HG03457 (cell line): Measurements from ENCODE around the gene FIBCD1.
"Not testable (repeated sequence)": the region's sequence is repeated elsewhere in the genome, so short reads cannot be mapped to it uniquely, and the experiment has no call there.

Source experiments
- ATAC-seq: cut with Tn5 transposase; IDR thresholded peaks from one replicate; pipeline ENCODE4 v1.9.1; 2021; ENCODE audit warnings: moderate number of reproducible peaks; ENCODE audit not compliant: unreplicated experiment

FIBCD1 gene

DNA sequence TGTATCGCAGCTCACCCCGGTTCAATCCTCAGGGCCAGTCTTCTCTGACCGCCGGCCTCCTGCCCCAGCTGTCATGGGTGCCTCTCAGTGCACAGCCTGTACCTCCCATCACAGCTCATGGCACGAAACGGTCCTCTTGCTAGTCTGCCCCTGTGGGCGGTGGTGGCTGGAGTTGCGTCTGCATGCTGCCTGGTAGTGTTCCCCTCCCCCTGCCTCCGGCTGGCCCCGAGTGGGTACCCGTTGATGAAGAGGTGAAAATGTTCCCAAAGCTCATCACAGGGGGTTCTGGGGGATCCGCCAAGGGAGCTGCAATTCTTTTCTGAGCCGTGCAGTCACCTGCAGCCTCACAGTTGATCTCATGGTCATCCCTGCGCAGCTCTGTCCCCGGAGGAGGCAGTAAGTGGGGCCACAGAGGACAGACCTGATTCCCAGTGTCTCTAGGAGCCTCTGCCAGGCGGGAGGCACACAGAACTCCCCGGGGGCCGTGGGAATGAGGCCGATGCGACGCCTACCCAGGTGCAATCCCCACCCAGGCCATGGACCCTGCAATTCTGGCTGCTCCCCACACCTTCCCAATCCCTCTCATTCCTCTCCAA lies 34.7 kb upstream of the FIBCD1 start:
- no peak for ATAC-seq

DNA sequence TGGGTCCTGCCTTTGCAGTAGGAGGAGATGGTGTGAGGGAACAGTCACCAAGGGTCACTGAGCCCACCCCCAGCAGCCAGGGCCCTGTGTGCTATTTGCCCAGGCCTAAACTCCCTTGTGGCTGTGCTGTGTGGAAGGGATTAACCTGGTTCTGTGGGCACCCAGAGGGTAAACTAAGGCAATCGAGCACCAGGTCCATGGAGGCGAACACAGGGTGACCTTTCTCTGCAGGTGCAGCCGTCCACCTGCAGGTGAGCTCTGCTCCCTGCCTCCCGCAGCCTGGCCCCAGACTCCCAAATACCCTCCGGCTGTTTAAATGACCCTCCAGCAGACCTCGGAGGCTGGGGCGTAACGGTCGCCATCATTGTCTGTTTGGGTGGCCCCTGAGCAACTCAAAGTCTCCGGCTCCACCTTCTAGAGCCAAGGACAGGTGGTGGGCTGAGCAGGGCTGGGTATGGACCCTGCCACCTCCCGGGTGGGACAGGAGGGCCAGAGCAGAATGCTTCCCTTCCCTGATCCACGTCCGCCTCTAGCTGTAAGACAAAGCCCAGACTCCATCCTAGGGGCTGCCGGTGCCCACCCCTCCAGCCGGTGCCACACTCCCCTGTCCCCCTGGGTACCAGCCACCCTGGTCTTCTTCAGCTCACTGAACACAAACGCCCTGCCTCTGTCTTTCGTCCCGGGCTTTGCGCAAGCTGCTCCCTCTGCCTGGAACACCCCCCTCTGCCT lies 34.1 kb upstream of the FIBCD1 start:
- no peak for ATAC-seq

DNA sequence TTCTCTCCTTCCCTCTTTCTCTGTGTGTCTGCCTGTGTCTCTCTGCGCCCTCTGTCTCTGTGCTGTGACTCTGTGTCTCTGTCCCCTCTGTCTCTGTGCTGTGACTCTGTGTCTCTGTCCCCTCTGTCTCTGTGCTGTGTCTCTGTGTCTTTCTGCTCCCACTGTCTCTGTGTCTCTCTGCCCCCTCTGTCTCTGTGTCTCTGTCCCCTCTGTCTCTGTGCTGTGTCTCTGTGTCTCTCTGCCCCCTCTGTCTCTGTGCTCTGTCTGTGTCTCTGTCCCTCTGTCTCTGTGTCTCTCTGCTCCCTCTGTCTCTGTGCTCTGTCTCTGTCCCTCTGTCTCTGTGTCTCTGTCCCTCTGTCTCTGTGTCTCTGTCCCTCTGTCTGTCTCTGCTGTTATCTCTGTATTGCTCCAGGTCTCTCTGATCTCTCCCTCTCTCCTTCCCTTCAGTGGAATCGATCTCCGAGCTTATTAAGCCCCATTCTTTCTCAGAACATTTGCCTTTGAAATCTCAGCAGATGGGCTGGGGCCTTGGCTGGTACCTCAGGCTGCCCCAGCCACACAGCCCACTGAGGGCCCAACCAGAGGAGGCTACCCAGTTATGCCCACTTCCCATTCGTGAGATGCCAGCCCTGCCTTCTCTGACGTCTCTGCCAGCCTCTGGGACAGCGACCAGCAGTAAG lies 33.4 kb upstream of the FIBCD1 start:
- no peak for ATAC-seq

DNA sequence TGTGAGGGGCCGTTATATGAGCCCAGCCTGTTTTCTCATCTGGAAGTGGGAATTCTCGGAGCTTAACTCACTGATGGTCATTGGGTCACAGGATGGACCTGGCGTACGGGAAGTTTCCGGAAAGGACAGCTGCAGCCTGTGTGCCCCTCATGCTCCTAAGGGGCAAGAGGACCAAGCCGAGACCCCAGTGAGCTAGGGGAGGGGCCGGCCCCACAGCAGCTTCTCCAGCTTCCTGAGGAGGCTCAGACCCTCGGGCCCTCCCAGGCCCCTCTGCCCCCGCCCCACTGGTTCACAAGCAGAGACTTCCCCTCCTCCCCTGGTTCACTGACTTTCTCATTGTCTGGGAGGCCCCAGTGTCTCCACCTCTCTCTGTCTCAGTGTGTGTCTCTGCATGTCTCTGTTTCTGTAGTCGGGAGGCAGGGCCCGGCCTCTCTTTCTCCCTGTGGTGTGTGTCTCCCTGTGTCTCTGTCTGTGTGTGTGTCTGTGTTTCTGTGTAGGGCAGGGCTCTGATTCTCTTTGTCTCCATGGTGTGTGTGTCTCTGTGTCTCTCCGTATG lies 32.3 kb upstream of the FIBCD1 start:
- no peak for ATAC-seq

DNA sequence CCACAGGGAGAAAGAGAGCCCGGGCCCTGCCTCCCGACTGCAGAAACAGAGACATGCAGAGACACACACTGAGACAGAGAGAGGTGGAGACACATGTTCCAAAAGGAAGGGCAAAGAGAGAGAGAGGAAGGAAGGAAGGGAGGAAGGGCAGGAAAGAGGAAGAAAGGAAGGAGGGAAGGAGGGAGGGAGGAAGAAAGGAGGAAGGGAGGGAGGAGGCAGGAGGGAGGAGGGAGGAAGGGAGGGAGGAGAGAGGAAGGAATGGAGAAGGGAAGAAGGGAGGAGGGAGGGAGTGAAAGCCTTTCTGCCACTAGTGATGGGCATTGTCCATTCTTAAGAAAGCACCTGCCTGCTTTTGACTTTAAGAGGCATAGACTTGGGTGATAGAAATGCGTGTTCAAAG lies 31.8 kb upstream of the FIBCD1 start:
- no peak for ATAC-seq

DNA sequence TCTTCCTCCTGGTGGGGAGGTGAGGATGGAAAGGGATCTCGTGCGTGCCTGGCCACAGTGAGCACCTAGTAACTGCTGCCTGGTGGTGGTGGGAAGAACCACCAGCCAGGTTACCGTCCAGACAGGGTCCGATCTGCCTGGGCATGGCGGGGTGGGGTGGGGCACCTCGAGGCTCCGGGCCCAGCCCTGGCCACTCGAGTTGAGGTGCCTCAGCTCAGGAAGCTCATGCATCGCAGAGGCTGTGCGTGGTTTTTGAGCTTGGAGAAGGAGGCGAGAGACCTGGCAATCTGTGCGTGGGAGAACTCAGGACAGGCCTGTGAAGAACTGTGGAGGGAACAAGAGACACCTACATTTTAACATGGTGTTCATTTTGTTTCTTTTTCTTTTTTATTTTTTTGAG lies 31.0 kb upstream of the FIBCD1 start:
- ATAC-seq, result no peak

DNA sequence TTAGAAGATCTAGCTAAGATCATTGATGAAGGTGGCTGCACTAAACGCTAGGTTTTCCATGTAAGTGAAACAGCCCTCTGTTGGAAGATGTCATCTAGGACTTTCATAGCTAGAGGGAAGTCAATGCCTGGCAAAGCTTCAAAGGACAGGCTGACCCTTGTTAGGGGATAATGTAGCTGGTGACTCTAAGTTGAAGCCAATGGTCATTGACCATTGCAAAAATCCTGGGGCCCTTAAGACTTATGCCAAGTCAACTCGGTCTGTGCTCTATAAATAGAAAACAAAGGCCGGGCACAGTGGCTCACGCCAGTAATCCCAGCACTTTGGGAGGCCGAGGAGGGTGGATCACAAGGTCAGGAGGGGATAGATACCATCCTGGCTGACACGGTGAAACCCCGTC lies 26.6 kb upstream of the FIBCD1 start:
- no peak for ATAC-seq

DNA sequence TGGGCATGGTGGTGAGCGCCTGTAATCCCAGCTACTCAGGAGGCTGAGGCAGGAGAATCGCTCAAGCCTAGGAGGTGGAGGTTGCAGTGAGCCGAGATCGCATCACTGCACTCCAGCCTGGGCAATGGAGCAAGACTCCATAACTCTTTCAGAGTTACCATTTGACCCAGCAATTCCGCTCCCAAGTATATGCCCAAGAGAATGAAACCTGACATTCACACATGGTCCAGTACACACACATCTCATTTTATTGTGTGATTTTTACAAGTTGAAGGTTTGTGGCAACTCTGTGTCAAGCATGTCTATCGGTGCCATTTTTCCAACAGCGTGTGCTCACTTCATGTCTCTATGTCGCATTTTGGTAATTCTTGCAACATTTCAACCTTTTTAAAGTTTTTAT lies 24.9 kb upstream of the FIBCD1 start:
- ATAC-seq, result no peak

DNA sequence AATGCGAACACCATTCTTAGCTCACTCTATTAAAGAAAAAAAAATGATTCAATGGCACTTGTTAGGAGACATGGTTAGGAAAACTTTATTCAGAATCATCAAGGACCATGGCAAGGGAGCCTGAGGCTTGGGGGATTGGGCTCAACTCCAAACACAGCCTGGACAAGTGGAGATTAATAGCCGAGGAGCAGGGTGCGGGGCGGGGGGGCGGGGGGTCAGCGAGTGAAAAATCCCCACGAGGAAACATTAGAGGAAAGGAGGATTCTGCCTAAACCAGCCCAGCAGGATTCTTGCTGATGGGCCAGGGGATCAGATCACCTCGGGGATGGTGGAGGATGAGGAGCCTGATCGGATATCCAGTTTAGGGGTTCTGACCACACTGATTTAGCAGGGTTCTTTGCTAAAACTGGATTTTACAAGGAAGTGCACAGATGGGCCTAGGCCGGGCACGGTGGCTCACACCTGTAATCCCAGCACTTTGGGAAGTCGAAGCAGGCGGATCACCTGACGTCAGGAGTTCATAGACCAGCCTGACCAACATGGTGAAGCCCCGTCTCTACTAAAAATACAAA lies 24.4 kb upstream of the FIBCD1 start:
- ATAC-seq, result no peak

DNA sequence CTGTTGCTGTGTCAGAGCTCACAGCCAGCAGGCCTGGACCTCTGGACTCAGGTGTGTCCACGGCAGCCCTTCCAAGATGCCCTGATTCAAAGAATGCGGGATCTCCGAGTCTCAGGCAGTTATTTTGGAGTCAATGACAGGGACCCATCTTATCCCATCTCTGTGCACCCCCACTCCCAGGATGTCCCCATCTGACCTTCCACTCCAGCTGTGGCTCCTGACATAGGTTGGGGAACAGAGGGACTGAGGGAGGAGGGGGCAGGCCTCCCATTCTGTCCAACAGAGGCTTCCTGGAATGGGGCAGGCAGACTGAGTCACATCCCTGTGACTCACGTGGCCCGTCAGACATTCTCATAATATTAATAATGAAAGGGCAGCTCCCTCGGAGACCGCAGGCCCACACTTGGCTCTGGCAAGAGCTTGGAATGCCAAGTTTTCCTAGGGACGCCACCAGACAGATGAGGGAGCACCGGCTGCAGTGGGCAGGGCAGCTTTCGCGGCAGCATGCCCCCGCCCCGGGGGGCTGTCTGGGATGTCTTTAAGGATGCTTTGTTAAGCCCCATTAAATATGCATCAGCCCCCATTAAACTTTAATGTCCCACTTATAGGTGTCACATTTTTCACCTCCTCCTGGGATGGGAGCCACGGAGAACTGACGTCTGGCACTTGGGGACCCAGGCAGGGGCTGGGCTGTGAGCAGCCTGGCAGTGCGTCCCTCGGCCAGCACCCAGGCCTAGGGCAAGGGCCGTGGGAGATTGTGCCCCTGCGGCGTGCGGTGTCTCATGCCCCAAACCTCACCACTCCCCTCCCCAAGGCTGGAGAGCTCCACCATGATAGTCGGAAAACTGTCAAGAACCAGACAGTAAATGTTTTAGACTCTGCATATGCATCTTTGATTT lies 23.6 kb upstream of the FIBCD1 start:
- no peak for ATAC-seq

DNA sequence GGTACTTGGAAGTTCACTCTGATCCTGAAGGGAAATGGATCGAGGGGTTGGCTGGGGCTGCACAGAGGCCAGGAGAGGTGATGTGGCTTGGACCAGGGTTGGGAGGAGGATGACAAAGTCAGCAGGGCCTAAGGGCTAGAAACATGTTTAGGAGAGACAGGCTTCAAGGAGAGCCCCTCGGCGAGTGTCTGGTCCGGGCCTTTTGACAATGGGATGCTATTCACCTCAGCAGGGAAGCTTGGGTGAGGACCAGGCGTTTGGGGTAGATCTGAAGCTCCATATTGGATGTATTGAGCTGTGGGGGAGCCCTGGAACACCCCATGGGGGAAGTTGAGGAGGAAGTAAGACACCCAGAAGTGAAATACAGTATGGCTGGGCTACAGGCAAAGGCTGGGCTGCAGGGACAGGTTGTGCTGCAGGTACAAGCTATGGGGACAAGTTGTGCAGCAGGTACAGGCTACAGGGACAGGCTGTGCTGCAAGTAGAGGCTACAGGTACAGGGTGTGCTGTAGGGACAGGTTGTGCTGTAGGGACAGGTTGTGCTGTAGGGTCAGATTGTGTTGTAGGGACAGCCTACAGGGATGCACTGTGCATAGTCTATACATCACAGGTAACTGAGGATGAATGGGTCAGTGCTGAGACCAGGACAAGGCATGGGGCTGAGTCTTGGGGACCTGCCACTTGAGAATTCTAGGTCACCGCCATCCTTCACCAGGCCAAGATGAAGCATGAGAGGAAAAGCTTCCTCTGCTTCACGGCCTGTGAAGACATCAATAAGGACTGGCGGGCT lies 22.7 kb upstream of the FIBCD1 start:
- no peak for ATAC-seq

DNA sequence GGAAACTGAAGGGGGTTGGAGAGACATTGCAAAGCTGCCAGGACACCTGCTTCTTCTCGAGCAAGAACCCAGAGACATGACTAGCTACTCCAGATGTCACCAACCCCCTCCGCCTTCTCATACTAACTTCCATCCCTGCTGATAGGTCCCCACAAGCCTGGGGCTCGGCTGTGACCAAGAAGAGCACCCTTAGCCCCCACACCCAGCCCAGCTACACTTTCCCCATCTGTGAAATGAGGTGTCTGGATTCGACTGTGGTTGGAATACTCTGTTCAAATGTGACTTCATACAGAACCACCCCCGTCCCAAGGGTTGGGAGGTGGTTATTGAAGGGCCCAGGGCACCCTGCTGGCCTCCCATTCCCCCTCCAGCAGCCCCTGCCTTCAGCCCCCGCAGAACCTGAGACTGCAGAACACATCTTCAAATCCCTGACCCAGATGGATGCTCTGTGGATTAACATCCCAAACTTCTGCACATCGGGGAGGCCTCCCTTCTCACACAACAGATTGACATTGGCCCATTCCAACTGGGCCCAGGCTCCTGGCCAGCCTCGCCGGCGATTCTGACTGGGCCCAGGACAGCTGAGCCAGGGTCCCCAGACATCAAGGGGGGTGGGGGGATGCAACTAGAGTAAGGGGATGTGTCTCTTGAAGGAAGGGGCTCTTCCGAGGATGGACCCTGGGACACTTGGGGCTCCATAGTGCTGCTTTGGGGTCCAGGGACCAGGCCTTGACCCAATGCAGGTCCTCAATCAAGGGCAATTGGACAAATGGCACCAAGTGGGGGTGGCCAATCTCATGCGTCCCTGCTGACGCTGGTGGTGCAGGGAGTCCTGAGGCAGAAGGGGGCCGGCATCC lies 21.7 kb upstream of the FIBCD1 start:
- ATAC-seq, result no peak

DNA sequence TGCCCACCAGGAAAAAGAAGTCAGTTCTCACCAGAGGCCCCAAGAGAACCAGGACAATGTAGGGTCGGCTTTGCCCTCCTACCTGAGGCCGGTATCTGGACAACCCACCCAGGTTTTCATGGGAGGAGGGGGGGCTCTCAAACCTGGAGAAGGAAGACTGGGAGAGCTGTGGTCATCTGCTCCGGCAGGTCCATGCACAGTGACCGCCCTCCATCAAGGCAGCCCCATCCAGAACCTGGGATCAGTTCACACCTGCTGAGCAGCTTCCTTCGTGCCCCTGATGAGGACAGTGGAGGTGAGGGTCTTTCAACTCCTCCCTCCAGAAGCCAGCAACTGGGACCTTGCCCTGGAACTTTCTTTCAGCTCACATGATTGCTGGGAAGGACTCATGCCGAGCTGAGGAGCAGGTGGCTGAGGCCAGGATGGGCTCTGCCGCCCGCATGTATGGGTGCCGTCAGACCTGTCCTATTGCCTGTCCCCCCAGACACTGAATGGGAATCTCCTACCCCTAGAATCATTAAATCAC lies 20.8 kb upstream of the FIBCD1 start:
- ATAC-seq, result no peak

DNA sequence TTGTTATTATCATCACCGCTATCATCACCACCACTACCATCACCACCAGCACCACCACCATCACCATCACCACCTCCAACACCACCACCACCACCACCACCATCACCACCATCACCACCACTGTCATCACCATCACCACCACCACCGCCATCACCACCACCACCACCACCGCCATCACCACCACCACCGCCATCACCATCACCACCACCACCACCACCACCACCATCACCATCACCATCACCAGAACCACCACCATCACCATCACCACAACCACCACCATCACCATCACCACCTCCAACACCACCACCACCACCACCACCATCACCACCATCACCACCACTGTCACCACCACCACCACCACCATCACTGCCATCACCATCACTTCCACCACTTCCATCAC lies 19.5 kb upstream of the FIBCD1 start:
- not testable (repeated sequence) for ATAC-seq

DNA sequence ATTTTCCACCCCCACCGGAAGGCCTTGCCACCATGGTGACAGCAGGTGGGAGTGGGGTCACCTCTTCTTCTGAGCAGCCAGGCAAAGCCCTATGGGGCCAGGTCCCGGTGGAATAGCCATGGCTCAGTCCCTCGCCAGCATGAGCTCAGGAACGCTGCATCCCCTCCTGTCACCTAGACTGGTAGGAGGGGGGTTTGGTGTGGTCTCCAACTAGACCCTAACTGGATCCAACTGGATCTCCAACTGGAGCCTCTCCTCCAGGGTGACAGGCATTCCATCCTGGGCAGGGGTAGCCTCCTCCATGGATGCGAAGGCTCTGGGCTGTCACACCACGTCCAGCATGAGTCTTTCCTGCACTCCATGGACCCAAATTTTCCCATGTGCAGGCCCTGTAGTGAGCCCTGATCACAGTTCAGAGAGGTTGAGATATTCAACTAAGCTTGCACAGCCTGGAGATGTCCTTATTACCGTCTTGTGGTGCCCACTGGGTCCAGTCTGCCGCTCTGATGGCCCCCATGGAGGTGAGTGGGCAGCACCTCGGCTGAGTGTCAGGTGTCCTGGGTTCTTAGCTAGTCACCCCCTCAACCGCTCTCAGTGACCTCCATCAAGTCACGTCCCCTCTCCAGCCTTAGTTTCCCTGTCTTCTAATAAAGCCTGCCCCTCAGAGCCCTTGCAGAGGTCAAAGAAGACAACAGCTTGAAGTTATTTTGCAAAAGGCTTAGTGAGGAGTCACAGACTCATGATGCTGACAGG lies 18.6 kb upstream of the FIBCD1 start:
- no peak for ATAC-seq

DNA sequence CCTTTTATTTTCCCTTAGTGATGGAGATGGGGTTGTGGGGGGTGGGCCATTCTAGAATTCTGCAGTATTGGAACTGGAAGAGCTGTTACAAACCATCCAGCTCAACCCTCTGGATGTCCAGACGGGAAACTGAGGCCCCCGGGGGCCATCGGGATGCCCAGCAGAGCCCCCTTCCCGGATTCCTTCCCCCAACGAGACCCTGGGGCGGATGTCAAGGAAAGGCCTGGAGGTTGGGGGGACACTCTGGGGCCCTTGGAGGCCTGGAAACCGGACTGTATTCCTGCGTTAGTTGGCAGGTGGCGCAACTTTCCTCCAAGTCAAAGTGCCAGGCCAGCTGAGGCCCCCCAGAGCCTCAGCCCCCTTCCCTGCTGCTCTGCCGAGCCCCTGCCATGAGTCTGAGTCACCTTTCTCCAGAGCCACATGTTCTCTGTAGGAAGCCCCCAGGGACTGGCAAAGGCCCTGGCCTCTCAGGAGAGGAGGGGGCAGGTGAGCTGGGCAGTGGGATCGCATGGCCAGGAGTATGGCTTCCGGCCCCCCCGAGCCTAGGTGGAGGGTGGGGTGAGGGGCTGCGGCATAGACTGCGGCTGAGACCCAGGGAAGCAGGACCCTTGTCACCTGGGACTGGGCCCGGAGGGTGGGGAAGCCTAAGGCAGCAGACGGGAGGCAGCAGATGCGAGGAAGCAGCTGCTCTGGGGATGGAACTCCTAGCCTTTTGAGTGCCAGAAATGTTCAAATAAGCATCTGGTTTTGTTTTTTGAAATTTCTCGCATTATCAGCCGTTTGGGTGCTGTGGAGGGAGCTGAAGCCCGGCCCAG lies 17.8 kb upstream of the FIBCD1 start:
- no peak for ATAC-seq

DNA sequence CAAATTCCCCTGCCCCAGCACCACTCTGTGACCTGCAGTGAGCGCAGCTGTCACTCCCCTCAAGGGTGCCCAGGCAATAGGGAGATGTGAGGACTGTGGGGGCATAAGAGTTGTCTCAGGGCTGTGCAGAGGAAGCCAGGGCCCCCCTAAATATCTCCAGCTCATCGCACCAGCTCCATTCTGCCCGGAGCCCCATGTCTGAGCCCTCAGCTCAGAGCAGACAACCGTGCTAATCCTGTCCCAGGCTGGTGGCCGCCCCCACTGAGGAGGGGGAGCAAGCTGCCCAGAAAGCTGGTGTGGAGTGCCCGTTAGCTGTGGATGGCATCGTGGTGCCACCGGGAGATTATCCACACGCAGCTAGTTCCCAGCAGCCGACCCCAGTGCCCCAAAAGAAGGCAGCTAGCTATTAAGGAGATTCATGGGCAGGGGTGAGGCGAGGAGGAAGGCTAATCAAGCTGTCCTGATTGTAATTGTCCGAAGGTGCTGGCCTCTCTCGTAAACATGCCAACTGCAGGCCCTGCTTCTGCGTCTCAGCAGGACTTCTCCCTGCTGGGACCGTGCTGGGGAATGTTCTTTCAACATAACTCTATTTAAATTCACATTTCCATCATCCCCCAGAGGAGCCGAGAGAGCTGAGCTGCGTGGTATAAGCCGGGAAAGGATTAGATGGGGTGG lies 17.0 kb upstream of the FIBCD1 start:
- ATAC-seq, result no peak
